Omental fat pad (tissue), 4 donors: ENCODE data around the gene TDRD6. TPM values are rescaled to one million over a fixed set of nuclear protein-coding genes. Genes with fewer than 3 reads are reported as not detected.

Experiments used
- ATAC-seq: fragments of 150-250 bp; one replicate; pipeline ENCODE4 v1.9.1; 2016; ENCODE audit warnings: mild to moderate bottlenecking, moderate library complexity; ENCODE audit not compliant: low FRiP score
- DNase-seq: peaks from one replicate; pipeline ENCODE4 v3.0.0-alpha.2; 2019; ENCODE audit warnings: low spot score
- CTCF ChIP-seq, 3 donors: fragments of 450-650 bp; IDR thresholded peaks; one replicate each; pipeline ENCODE4 v1.5.1; 2016 to 2017; ENCODE audit warnings: antibody characterized with exemption in 3 of 3, mild to moderate bottlenecking in 3 of 3, moderate library complexity in 2 of 3
- total RNA-seq, 4 donors: library from RNA; depleted of rRNA; stranded (reverse); fragments of >200 nt; gene quantifications; one replicate each; pipeline ENCODE4 v1.1.0, GENCODE V29; 2016

TDRD6 gene
- total RNA-seq, 4 donors from 2014 or later = 0.12 to 1.6 (median 0.59) TPM

DNA sequence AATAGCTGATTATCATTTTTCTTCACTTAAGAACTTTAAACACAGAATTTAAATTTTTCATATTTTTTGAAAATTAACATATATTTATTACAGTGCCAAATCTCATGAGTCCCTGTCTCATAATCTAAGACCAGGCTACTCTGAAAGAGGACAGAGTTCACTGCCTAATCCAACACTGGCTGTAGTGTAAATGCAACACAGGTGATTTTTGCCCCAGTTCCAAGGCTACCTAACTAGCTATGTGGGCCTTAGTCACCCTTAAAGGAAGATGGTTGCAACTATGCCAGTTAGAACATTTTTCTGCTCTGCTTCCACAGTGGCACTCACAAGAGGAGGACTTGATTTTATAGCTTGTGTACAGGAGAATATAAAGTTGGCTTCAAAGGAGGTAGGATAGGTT is 30.0 kb upstream of the TDRD6 start:
- ATAC-seq (no peak), DNase-seq (no peak)
- no peak for TF ChIP-seq CTCF (IDR thresholded peaks at IDR 0.05)

- ATAC-seq (no peak), DNase-seq (no peak)
- no peak for TF ChIP-seq CTCF (IDR thresholded peaks at IDR 0.05)
Measured at GRCh38 chr6:46661483-46661882, 26.2 kb upstream of the TDRD6 start.

DNA sequence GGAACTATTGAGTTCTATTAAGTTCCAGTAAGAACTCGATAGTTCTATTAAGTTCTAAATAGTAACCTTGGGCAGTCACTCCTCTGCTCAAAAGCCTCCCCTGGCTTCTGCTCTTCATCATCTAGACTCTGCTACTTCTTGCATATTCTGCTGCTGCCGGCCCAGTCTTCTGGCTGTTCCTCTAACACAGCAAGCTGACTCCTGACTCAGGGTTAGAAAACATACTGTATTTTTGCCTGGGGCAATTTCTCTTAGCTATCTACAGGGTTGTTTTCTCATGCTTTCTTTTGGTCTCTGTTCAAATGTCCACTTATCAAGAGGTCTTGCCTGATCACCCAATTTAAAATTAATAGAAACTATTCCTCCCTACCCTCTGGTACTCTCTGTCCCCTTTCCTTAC is 20.3 kb upstream of the TDRD6 start:
- no peak for TF ChIP-seq CTCF (IDR thresholded peaks at IDR 0.05)
- DNase-seq (no peak), ATAC-seq (no peak)

DNA sequence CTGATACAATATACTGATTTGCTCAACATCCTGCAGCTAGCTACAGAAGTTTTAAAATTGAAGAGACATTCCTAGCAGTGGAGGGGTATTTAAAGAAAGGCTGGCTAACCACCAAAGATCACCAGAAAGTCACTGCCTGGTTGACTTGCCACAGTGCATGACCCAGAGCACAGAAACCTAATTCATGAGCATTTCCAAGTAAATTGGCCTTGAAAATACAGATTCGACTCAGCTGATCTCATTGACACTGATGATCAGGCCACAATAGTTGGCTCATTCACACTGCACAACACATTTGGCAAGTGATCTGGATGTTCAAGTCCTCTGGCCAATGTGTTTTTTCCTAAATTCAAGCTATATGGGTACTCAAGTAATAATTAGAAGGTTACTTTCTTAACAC is 13.3 kb upstream of the TDRD6 start:
- no peak for TF ChIP-seq CTCF (IDR thresholded peaks at IDR 0.05)
- ATAC-seq = no peak
- no peak for DNase-seq

DNA sequence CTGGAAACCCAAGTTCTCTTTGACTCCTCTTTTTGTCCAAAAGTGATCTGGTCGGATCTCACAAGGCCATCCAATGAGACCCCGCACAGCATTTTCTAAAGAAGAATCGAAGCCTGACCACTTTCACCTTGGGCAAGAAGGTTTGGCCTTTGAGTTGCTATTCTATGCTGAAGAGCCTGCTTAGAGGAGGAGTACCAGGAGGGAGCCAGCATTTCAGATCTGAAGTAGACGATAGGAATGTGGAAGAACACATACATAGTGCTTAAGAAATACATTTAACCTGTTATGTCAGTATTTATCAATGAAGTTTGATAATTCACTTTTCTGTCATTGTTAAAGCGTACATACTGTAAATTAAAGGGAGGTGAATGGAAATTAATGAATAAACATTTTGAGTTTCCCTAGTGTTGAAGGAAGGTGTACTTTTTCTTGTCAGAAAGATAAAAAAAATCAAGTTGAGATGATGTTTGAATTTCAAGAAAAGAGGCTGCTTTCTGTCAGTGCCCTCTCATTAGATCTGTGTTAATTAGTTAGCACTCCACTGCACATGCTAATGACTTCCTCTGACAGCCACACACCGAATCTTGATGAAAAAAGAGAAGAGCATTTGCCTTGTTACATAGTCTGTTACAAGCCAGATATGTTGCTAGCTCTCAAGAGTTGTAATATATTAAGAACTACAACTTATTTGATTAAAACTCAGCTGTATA is 10.9 kb upstream of the TDRD6 start:
- no peak for ATAC-seq
- TF ChIP-seq CTCF (IDR thresholded peaks at IDR 0.05) = no peak
- DNase-seq = no peak

- ATAC-seq = no peak
- no peak for DNase-seq
- no peak for TF ChIP-seq CTCF (IDR thresholded peaks at IDR 0.05)
Measured at GRCh38 chr6:46677314-46677654, 10.4 kb upstream of the TDRD6 start.

- ATAC-seq (no peak), DNase-seq (no peak)
- TF ChIP-seq CTCF (IDR thresholded peaks at IDR 0.05) = no peak
Measured at GRCh38 chr6:46684771-46685170, 2.9 kb upstream of the TDRD6 start.
